Stimulated activated CD4-positive, alpha-beta T cell treated with anti-CD3 and anti-CD28 coated beads, Interleukin-15, amount 100 ng/mL, for 24 hours (primary cell): Measurements from ENCODE around the gene TOX4.

Source experiments
- DNase-seq: peaks from one replicate; pipeline ENCODE4 v3.0.0-alpha.2; 2020

The TOX4 gene

GRCh38 chr14:21505012-21505553 is 28.1 kb downstream of the TOX4 start:
- peak; percentile 35 for DNase-seq

- no peak for DNase-seq
Measured at GRCh38 chr14:21506557-21506956, 29.6 kb downstream of the TOX4 start.

GRCh38 chr14:21509432-21510143 is 32.6 kb downstream of the TOX4 start:
- no peak for DNase-seq

GRCh38 chr14:21510735-21511657 is 34.0 kb downstream of the TOX4 start, which contains the start of gene METTL3:
Gene METTL3 (minus strand): TSS chr14:21511340. CDS start chr14:21511223, 117 bp downstream.
- DNase-seq = peak; percentile 94

- no peak for DNase-seq
Measured at GRCh38 chr14:21514341-21514740, 37.3 kb downstream of the TOX4 start.

GRCh38 chr14:21518725-21519124 is 41.7 kb downstream of the TOX4 start:
- no peak for DNase-seq

- DNase-seq = no peak
Measured at GRCh38 chr14:21520767-21521166, 43.8 kb downstream of the TOX4 start.

GRCh38 chr14:21521501-21521900 is 44.5 kb downstream of the TOX4 start:
- no peak for DNase-seq

- DNase-seq = no peak
Measured at GRCh38 chr14:21523203-21523602, 46.2 kb downstream of the TOX4 start.

GRCh38 chr14:21524575-21525490 is 47.8 kb downstream of the TOX4 start:
- no peak for DNase-seq

GRCh38 chr14:21525571-21525961 is 48.6 kb downstream of the TOX4 start:
- peak; percentile 11 for DNase-seq

GRCh38 chr14:21525962-21526671 is 49.1 kb downstream of the TOX4 start, which contains the start of gene SALL2:
Gene SALL2 (minus strand): TSS chr14:21526346. CDS start chr14:21526127, 219 bp downstream.
- DNase-seq = peak; percentile 86

- no peak for DNase-seq
Measured at GRCh38 chr14:21526672-21527317, 49.8 kb downstream of the TOX4 start.

GRCh38 chr14:21527318-21527679 is 50.3 kb downstream of the TOX4 start:
- no peak for DNase-seq

- DNase-seq = no peak
Measured at GRCh38 chr14:21528381-21529348, 51.7 kb downstream of the TOX4 start.

GRCh38 chr14:21529515-21529914 is 52.5 kb downstream of the TOX4 start:
- DNase-seq = no peak

GRCh38 chr14:21533294-21533693 is 56.3 kb downstream of the TOX4 start:
- no peak for DNase-seq

- DNase-seq = no peak
Measured at GRCh38 chr14:21534576-21534975, 57.6 kb downstream of the TOX4 start.

- DNase-seq = no peak
Measured at GRCh38 chr14:21535545-21536417, 58.8 kb downstream of the TOX4 start.
